Trophoblast cell (in vitro differentiated cells and primary cell): ENCODE data around the gene UBR2.

Experiments used
- DNase-seq, 2 donors: peaks; one replicate each; pipeline ENCODE4 v3.0.0-alpha.2; 2016
- H2AFZ ChIP-seq: 2 replicates; pipeline ENCODE4 v1.6.1; 2013; ENCODE audit warnings: low read length, moderate library complexity, mild to moderate bottlenecking; ENCODE audit not compliant: insufficient read depth, poor library complexity
- H2AK5ac ChIP-seq: 2 replicates; pipeline ENCODE4 v1.6.1; 2013; ENCODE audit warnings: mild to moderate bottlenecking, low read length
- H2BK120ac ChIP-seq: 2 replicates; pipeline ENCODE4 v1.6.1; 2013; ENCODE audit warnings: low read length, mild to moderate bottlenecking, moderate library complexity; ENCODE audit not compliant: insufficient read depth, poor library complexity
- H2BK12ac ChIP-seq: 2 replicates; pipeline ENCODE4 v1.6.1; 2013; ENCODE audit warnings: mild to moderate bottlenecking, low read length, moderate library complexity
- H2BK5ac ChIP-seq: 2 replicates; pipeline ENCODE4 v1.6.1; 2013; ENCODE audit warnings: low read length, low read depth, moderate library complexity, mild to moderate bottlenecking; ENCODE audit not compliant: poor library complexity
- H3K14ac ChIP-seq: 2 replicates; pipeline ENCODE4 v1.6.1; 2013; ENCODE audit warnings: mild to moderate bottlenecking, low read length
- H3K18ac ChIP-seq: 2 replicates; pipeline ENCODE4 v1.6.1; 2013; ENCODE audit warnings: mild to moderate bottlenecking, low read length
- H3K23ac ChIP-seq: 2 replicates; pipeline ENCODE4 v1.6.1; 2013; ENCODE audit warnings: low read length
- H3K27ac ChIP-seq: 2 replicates; pipeline ENCODE4 v1.5.1; 2013; ENCODE audit warnings: low read depth, mild to moderate bottlenecking, inconsistent platforms, low read length, moderate library complexity
- H3K27me3 ChIP-seq: 2 replicates; pipeline ENCODE4 v1.6.1; 2013; ENCODE audit warnings: inconsistent platforms, mild to moderate bottlenecking, low read length, moderate library complexity; ENCODE audit not compliant: insufficient read depth
- H3K36me3 ChIP-seq, 2 experiments: 1 replicate in 1 of 2; 2 replicates in 1 of 2; pipeline ENCODE4 v1.6.1; 2013; ENCODE audit warnings: low read length in 2 of 2, mild to moderate bottlenecking in 2 of 2, moderate library complexity in 1 of 2; ENCODE audit not compliant: insufficient read depth in 2 of 2, control insufficient read depth in 1 of 2
- H3K4ac ChIP-seq: 2 replicates; pipeline ENCODE4 v1.6.1; 2013; ENCODE audit warnings: low read depth, mild to moderate bottlenecking, low read length, moderate library complexity
- H3K4me1 ChIP-seq, 2 experiments: 1 replicate in 1 of 2; 2 replicates in 1 of 2; pipeline ENCODE4 v1.6.1; 2013; ENCODE audit warnings: low read length in 2 of 2, mild to moderate bottlenecking in 2 of 2, moderate library complexity in 1 of 2; ENCODE audit not compliant: insufficient read depth in 2 of 2, control insufficient read depth in 1 of 2
- H3K4me2 ChIP-seq: 2 replicates; pipeline ENCODE4 v1.6.1; 2013; ENCODE audit warnings: inconsistent platforms, mild to moderate bottlenecking, low read length, moderate library complexity
- H3K4me3 ChIP-seq: 2 replicates; pipeline ENCODE4 v1.5.1; 2013; ENCODE audit warnings: mild to moderate bottlenecking, low read depth, low read length, inconsistent platforms
- H3K79me1 ChIP-seq: one replicate; pipeline ENCODE4 v1.6.1; 2013; ENCODE audit warnings: low read length
- H3K79me2 ChIP-seq: 2 replicates; pipeline ENCODE4 v1.6.1; 2013; ENCODE audit warnings: low read length, mild to moderate bottlenecking; ENCODE audit not compliant: control insufficient read depth, insufficient read depth, poor library complexity
- H3K9ac ChIP-seq: 2 replicates; pipeline ENCODE4 v1.6.1; 2013; ENCODE audit warnings: mild to moderate bottlenecking, low read length
- H3K9me3 ChIP-seq: 2 replicates; pipeline ENCODE4 v1.6.1; 2013; ENCODE audit warnings: low read depth, mild to moderate bottlenecking, control low read depth, inconsistent platforms, low read length; ENCODE audit not compliant: insufficient read depth
- H4K12ac ChIP-seq: 2 replicates; pipeline ENCODE4 v1.6.1; 2013; ENCODE audit warnings: low read depth, mild to moderate bottlenecking, low read length, moderate library complexity
- H4K8ac ChIP-seq: 2 replicates; pipeline ENCODE4 v1.6.1; 2013; ENCODE audit warnings: low read depth, mild to moderate bottlenecking, low read length, moderate library complexity
- H4K91ac ChIP-seq: one replicate; pipeline ENCODE4 v1.6.1; 2013; ENCODE audit warnings: low read depth, mild to moderate bottlenecking, low read length, moderate library complexity
- WGBS: extraction: QIAGEN DNeasy Blood & Tissue Kit; methylation state at CpG from one replicate; pipeline ENCODE4 v1.1.7; 2013; ENCODE audit warnings: missing lambda C conversion rate; ENCODE audit not compliant: insufficient read length, insufficient coverage; ENCODE audit errors: extremely low coverage; 5-methylcytosine and 5-hydroxymethylcytosine counted together

The UBR2 gene

DNA sequence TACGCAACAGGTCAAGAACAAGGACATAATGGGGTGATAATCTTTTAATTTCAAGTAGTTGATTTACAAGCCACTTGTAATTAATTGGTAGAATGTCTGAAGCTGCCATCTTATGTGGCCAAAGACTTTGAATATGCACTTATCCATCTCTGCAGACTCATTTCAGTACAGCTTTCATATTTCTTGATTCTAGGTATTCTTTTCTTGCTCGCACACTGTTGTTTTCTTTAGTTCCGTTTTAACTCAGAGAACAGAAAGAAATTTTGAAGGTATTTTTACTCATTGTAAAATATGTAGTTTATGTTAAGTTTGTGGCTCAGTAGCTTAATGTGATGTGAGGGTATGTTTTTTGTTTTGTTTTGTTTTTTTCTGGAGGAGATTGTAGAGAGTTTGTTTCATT is 73.9 kb downstream of the UBR2 start:
- no peak overlapping the region for H3K18ac ChIP-seq
- no peak overlapping the region for H3K4ac ChIP-seq
- H3K4me3 ChIP-seq: no peak overlapping the region
- H3K79me1 ChIP-seq: no peaks in the 10 kb centered on the region
- H3K9ac ChIP-seq: no peak overlapping the region
- no peak overlapping the region for H4K8ac ChIP-seq
- no peak for DNase-seq
- H3K79me2 ChIP-seq: no peaks in the 10 kb centered on the region
- H2AFZ ChIP-seq: no peak overlapping the region
- H3K4me2 ChIP-seq: no peak overlapping the region
- no peak overlapping the region for H4K91ac ChIP-seq
- WGBS: no CpG with 5 or more reads among the region's 3 CpGs
- H2BK120ac ChIP-seq: no peak overlapping the region
- H3K9me3 ChIP-seq: no peaks in the 10 kb centered on the region
- no peak overlapping the region for H2BK12ac ChIP-seq
- no peak overlapping the region for H2AK5ac ChIP-seq
- no peak overlapping the region for H3K27ac ChIP-seq
- H2BK5ac ChIP-seq: no peak overlapping the region
- H3K23ac ChIP-seq: no peak overlapping the region
- H4K12ac ChIP-seq: no peak overlapping the region
- H3K14ac ChIP-seq: no peak overlapping the region
- H3K36me3 ChIP-seq: peaks cover 7 to 14% of the 10 kb centered on the region in 2 experiments
- H3K27me3 ChIP-seq: no peaks in the 10 kb centered on the region
- no peaks in the 10 kb centered on the region for H3K4me1 ChIP-seq

DNA sequence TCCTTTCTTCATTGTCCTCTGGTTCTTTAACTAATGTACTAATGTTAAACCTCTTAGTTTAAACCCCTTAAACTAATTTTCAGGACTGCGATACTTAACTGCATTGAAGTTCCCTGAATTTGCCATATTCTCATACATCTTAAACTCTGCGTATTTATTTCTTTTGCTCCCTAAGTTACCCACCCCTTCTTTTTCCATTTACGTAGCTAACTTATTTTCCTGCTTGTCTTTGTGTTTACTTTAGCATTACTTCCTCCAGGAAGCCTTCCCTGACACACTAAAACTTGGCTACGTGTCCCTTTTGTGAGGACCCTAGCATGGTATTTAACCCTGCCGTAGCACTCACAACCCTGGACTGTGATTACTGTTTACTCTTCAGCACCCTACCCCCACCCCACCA is 79.0 kb downstream of the UBR2 start:
- no peak for DNase-seq
- Histone ChIP-seq H2BK12ac (no peak overlapping the region), H4K91ac (no peak overlapping the region), H3K36me3 (peaks cover 8 to 11% of the 10 kb centered on the region in 2 experiments), H3K4me3 (no peak overlapping the region), H3K23ac (no peak overlapping the region), H2BK120ac (no peak overlapping the region), H3K27ac (no peak overlapping the region), H3K4ac (no peak overlapping the region), H3K18ac (no peak overlapping the region), H3K79me1 (no peaks in the 10 kb centered on the region), H2BK5ac (no peak overlapping the region), H3K4me2 (no peak overlapping the region), H3K14ac (no peak overlapping the region), H3K27me3 (no peaks in the 10 kb centered on the region), H3K4me1 (no peaks in the 10 kb centered on the region), H4K12ac (no peak overlapping the region), H3K9me3 (no peaks in the 10 kb centered on the region), H2AK5ac (no peak overlapping the region), H3K9ac (no peak overlapping the region), H4K8ac (no peak overlapping the region), H2AFZ (no peak overlapping the region), H3K79me2 (no peaks in the 10 kb centered on the region)
- no CpG with 5 or more reads among the region's 5 CpGs for WGBS

DNA sequence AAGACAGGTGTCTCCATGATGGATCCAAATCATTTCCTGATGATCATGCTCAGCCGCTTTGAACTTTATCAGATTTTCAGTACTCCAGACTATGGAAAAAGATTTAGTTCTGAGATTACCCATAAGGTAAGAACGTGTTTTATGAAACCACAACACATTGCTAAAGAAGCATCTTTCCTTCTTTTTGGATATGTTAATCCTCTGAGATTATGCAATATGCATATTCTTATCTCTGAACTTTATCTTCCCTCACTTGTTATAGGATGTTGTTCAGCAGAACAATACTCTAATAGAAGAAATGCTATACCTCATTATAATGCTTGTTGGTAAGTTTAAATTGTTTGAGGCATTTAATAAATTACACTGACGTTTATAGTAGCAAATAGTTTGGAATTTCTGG is 80.4 kb downstream of the UBR2 start:
- no peak overlapping the region for H3K27ac ChIP-seq
- H4K12ac ChIP-seq: no peak overlapping the region
- no peaks in the 10 kb centered on the region for H3K79me2 ChIP-seq
- no peak for DNase-seq
- H3K79me1 ChIP-seq: no peaks in the 10 kb centered on the region
- no peak overlapping the region for H3K4ac ChIP-seq
- no peak overlapping the region for H3K4me2 ChIP-seq
- H3K23ac ChIP-seq: no peak overlapping the region
- no CpG with 5 or more reads among the region's 3 CpGs for WGBS
- no peak overlapping the region for H3K4me3 ChIP-seq
- no peaks in the 10 kb centered on the region for H3K27me3 ChIP-seq
- H3K14ac ChIP-seq: no peak overlapping the region
- no peak overlapping the region for H4K8ac ChIP-seq
- no peaks in the 10 kb centered on the region for H3K9me3 ChIP-seq
- no peaks in the 10 kb centered on the region for H3K4me1 ChIP-seq
- no peak overlapping the region for H3K9ac ChIP-seq
- peaks cover 9 to 11% of the 10 kb centered on the region in 2 experiments for H3K36me3 ChIP-seq
- no peak overlapping the region for H2BK5ac ChIP-seq
- H2AK5ac ChIP-seq: no peak overlapping the region
- no peak overlapping the region for H3K18ac ChIP-seq
- H4K91ac ChIP-seq: no peak overlapping the region
- no peak overlapping the region for H2BK12ac ChIP-seq
- no peak overlapping the region for H2BK120ac ChIP-seq
- H2AFZ ChIP-seq: no peak overlapping the region

DNA sequence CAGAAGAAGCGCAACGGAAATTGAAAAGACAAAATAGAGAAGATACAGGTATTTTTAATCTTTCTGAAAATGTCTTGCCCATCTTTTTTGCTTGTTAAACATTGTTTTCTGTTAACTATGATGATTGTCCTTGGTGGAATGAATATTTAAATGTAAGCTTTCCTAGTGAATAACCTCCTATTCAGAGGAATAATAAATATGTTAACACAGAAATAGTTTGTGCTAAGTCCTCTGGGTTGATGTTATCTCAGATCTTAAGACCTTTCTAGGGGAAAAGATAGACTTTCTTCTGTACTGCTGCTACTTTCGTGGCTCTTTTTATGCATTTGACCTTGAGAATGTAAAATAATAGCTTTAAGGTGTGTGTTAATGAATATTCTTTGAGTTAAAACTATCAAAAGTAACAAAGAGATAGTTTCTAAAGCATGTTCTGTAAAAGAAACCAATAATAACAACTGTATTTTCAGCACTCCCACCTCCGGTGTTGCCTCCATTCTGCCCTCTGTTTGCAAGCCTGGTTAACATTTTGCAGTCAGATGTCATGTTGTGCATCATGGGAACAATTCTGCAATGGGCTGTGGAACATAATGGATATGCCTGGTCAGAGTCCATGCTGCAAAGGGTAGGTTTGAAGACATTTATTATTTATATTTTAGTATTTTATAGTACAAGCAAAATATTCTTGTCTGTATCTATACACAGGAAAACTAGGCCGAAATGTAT is 88.4 kb downstream of the UBR2 start:
- Histone ChIP-seq H3K79me2 (no peaks in the 10 kb centered on the region), H3K36me3 (peaks cover 17 to 20% of the 10 kb centered on the region in 2 experiments), H4K91ac (no peak overlapping the region), H3K23ac (no peak overlapping the region), H3K14ac (no peak overlapping the region), H3K9ac (no peak overlapping the region), H2BK120ac (no peak overlapping the region), H3K4me3 (no peak overlapping the region), H4K12ac (no peak overlapping the region), H3K4me2 (no peak overlapping the region), H3K4ac (no peak overlapping the region), H4K8ac (no peak overlapping the region), H3K18ac (no peak overlapping the region), H3K9me3 (no peaks in the 10 kb centered on the region), H2BK12ac (no peak overlapping the region), H2BK5ac (no peak overlapping the region), H3K79me1 (no peaks in the 10 kb centered on the region), H2AK5ac (no peak overlapping the region), H2AFZ (no peak overlapping the region), H3K27ac (no peak overlapping the region), H3K27me3 (no peaks in the 10 kb centered on the region), H3K4me1 (no peaks in the 10 kb centered on the region)
- DNase-seq: no peak
- WGBS: no CpG with 5 or more reads among the region's 5 CpGs
